ENCODE data around the gene ARAP1.

ARAP1 gene

GRCh38 chr11:72652873-72653630 lies 99.2 kb downstream of the ARAP1 start:
- no peak for DNase-seq

DNA sequence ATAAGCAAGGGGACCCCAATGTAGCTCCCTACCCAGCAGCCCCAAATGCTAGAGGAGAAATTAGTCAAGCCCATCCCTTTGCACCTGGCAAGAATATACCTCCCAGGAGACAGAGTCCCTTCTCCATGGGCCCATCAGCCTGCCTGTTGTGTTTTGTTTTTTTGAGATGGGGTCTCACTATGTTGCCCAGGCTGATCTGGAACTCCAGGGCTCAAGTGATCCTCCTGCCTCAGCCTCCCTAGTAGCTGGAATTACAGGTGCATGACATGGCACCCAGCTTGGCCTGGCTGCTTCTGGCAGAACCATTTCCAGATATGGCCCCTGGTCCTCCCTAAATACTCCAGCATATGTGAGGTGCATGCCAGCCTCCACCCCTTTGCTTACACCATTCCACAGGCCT lies 100.1 kb downstream of the ARAP1 start:
- DNase-seq: no peak

GRCh38 chr11:72649215-72649976 lies 102.8 kb downstream of the ARAP1 start:
- DNase-seq: no peak

GRCh38 chr11:72648384-72649136 lies 103.6 kb downstream of the ARAP1 start:
- DNase-seq: no peak

- DNase-seq: no peak
Measured at GRCh38 chr11:72647882-72648281, 104.3 kb downstream of the ARAP1 start.

- no peak for DNase-seq
Measured at GRCh38 chr11:72646472-72646871, 105.7 kb downstream of the ARAP1 start.

GRCh38 chr11:72646024-72646423 lies 106.2 kb downstream of the ARAP1 start:
- DNase-seq: no peak

DNA sequence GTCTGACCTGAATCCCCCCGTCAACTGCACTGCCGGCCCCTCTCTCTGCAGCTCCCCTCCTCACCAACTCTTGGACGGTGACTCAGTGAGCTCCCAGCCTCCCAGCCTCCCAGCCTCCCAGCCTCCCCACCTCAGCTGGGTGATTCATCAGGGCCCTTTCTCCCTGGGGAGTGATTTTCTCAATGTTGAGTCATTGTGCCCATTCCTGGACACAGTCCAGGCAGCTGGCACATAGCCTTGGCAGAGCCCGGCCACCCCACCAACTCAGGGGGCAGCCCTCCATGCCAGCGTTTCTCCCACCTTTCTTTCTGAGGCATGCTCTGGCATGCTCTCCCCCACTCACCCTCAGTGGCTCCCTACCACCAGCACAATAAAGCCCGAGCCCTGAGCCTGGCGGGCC lies 108.7 kb downstream of the ARAP1 start:
- no peak for DNase-seq

- peak; percentile 61 to 72 for DNase-seq
Measured at GRCh38 chr11:72642884-72643522, 109.2 kb downstream of the ARAP1 start.

DNA sequence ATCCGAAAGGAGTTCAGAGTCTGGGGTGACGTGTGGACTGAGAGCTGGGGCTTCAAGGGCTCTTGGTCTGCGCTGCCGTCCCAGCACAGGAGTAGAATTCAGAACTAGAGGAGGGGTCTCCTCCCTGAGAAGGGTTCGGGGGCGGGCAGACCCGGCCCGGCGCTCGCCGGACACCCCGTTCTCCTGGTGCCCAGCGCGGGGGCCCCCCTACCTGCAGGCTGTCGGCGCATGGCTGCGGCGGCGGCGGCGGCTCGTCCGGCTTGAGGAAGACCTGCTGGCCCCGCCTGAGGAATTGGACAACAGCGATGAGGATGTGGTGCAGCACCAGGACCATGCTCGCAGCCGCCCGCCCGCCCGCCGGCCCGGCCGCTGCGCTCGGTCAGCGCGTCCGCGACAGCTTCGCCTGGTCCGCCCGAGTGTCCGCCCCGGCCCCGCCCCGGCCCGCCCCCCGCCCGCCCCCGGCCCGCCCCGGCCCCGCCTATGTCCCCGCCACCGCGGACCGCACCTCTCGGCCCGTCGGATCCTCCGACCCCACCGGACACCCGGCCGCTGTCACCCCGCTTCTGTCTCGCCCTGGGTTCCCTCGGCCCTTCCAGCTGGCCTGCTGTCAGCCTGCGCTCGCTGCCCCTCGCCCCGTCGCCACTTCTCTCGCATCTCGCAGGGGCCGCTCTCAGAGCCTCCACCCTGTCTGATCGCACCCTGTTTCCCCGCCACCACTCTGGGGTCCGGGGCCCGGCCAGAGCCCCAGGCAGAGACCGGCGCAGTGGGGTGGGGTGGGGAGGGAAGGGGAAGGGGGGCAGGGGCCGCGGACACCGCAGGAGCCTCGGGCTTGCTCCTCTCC lies 109.9 kb downstream of the ARAP1 start:
- no peak for DNase-seq

- no peak for DNase-seq
Measured at GRCh38 chr11:72641522-72642042, 110.6 kb downstream of the ARAP1 start.

DNA sequence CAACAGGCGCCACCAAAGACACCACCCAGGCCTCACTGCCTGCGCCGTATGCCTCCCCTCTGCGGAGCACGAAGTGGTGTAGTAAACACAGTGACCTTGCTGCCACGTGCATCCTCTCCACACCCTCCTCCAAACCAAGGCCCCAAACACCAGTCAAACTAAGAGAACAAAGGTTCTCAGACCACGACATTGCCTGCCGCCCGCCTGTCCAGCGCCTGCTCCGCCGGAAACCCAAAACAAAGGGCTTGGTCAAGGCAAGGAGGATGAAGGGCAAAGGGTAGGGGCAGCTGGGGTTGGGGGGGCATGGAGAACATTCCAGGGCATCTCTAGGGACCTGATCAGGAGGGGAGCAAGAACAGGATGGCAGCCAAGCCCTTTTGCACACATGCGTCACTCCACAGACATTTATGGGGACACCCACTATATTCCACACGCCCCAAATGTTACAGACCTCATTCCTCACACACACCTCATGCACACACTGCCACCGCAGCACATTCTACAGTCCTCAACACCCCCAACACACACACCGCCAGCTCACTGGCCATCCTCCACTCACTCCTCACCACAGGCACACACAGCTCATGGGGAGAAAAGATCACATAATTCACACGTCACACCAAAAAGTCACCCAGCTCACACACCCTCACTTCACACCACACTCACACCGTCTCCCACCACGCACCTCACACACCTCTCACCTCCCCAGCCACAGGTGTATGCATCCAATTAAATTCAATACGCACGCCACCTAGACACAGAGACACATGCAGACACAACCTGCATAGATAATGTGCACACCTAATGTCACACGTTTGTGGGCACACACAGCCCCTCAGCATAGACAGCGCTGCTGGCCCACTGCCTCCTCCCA lies 112.5 kb downstream of the ARAP1 start:
- DNase-seq: no peak

DNA sequence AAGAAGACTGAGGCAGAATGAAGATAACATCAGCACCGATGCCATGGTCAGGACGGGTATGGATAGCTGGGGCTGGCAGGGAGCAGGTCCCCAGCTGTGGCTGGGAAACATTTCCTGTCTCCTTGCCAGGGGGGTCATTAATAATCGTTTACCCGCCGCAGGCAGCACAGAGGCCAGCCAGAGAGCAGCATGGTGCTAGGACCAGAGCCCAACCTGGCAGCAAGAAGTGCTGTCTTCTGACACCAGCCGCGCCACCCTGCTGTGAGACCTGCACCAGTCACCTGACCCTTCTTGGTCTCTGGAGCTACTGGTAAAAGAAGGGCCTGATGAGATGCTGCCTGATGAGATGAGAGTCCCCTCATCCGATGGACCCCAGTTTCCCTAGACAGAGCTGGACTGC lies 114.3 kb downstream of the ARAP1 start:
- no peak for DNase-seq

DNA sequence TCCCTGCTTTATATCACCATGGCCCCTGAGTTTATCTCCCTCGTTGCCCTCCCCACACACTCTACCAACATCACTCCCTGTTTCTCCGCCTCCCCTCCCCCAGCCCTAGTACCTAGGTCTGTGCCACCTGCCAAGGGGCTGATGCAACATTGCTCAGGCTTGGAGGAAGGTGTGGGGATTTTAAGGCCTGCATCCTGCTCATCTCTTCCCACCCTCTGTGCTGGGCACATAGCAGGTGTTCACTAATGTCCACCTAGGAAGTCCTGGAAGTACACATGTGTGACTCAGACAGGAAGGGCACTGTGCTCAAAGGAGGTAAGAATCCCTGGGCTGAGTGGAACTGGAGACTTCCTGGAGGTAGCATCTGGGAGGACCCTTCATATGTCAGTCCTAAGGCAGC lies 115.0 kb downstream of the ARAP1 start:
- no peak for DNase-seq

DNA sequence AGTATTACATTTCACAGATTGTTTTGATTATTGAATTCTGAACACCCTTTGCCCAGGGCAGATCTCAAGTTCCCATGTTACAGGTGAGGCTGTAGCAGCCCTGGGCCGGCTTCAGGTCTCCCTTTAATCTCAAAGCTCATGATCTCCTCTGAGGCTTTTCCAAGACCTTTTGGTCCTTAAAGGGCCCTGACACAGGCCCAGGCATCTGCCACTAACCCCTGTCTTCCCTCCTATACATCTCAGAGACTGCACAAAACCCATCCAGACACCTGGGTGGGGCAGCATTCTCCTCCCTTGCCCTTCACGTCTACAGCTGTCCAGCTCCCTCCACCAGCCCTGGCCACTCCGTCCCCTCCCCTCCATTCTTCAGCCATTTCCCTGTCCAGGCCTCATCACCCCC lies 115.8 kb downstream of the ARAP1 start:
- no peak for DNase-seq

- DNase-seq: no peak
Measured at GRCh38 chr11:72635933-72636332, 116.3 kb downstream of the ARAP1 start.

GRCh38 chr11:72635309-72635915 lies 116.8 kb downstream of the ARAP1 start:
- DNase-seq: no peak
